NCI-H187 treated with DMSO at 0.1 percent for 48 hours (cell line): ENCODE data around the gene CISD1.

Experiments used
- DNase-seq: peaks from one replicate; lab custom pipeline; 2025; lab: John Stamatoyannopoulos, UW

Gene CISD1

DNA sequence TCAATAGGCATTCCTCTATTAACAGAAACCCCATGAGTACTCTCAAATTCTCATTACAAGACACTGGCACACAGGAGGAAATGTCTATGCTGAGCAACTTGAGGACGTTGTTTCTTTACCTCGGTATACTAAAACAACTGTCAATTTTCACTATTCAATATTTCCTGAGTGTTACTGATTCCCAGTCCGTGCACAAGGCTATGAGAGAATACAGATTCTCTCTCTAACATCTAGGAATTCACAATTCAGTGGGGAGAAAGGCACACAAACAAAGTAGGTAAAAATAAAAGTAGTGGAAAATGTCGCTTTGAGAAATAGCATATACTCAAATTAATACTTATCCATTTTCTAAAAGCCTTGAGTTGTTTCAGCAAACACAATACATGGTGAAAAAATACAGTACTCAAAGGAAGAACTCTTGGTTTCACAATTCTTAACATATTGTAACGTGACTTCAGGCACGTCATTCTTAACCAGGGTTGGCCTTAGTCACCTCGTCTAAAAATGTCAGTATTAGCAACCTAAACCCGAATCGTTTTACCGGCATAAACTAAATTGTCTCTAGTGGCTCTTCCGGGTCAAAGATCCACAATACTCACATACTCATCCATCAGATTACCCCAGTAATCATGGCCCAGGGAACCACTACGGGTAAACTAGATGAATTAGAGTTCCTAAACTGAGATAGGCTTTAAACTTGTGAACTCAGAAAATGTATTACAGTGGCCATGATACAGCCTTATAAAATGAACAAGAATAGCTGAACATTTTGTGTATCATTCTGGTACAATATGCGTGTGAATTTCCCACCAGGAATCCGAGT lies 2.7 kb upstream of the CISD1 start:
- no peak for DNase-seq

- no peak for DNase-seq
These were observed 1.9 kb upstream of the CISD1 start for GRCh38 chr10:58266826-58267712.

DNA sequence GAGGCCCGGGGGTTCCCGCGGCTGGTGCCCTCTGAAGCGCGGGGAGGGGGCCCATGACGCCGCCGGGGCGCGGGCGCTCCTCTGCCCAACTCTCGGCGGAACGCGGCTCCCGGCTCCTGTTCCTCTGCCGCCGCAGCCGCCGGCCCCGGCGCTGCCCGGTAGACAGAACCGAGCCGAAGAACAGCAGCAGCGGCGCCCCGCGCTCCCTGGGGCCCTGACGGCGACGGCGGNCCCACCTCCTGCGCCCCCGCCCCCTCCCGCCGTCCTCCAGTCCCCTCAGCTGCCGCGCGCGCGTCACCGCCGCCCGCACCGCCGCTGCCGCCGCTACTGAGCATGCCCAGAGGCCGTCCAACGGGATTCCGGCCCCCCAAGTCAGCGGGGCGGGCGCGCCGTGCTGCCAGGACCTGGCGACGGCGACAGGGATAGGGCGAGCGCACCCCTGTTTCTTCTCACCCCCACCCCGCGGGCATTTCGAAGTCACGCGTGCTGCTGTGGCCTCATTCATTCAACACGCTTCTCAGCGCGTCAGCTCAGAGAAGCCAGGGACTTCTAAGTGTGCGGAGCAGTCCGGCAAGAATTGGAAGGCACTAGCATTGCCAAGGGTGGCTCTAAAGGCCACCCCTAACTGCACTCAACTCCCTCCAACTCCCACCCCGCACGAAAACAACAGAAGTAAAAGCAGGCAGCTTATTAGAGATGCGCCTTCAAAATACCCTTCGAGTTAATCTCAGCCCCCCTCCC lies 1.1 kb upstream of the CISD1 start, which contains the start of gene IPMK:
Gene IPMK (minus strand): TSS at position 182 of the 741 bp plus-strand sequence. CDS start 283 bp downstream, outside the sequence.
- DNase-seq: no peak

GRCh38 chr10:58268454-58268945 lies 462 bp upstream of the CISD1 start:
- no peak for DNase-seq

- DNase-seq: no peak
These were observed 874 bp downstream of the CISD1 start for GRCh38 chr10:58269782-58270290.

- DNase-seq: no peak
These were observed 6.3 kb downstream of the CISD1 start for GRCh38 chr10:58275261-58275660.

DNA sequence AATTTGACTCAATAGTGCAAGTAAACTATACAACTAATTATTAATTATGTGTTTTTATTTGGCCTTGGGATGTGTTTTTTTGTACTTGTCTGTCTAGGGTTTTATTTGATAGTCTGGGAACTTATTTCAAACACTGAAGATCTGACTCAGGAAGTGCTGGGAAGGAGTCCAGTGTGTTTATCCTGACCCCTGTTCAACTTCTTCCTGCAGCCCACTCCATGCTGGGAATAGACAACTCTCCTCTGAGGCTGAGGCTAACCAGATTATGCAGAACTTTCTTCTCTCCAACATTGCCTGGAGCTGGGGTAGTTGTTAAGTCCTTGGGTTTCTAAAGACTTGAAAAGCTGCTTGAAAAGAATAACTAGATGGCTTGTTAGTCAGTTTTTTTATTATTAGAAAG lies 6.9 kb downstream of the CISD1 start:
- no peak for DNase-seq

DNA sequence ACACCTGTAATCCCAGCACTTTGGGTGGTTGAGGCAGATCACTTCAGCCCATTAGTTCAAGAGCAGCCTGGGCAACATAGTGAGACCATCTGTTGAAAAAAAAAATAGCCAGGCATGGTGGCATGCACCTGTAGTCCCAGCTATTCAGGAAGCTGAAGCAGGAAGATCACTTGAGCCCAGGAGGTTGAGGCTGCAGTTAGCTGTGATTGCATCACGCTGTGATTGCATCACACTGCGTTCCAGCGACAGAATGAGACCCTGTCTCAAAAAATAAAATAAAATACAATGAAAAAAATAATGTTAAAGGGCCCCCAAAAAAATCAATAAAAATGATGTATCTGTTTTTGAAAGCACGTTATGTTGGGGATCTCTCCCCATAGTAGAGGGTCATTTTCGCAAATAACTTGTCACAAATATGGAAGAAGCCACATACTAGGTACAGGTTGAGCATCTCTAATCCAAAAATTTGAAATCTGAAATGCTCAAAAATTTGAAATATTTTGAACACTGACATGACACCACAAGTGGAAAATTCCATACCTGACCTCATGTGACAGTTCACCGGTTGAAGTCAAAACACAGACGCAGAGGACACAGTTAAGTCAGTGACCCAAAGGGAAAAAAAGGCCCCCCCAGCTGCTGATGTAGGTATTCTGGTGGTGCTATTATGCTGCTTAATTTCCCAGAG lies 9.5 kb downstream of the CISD1 start:
- no peak for DNase-seq

DNA sequence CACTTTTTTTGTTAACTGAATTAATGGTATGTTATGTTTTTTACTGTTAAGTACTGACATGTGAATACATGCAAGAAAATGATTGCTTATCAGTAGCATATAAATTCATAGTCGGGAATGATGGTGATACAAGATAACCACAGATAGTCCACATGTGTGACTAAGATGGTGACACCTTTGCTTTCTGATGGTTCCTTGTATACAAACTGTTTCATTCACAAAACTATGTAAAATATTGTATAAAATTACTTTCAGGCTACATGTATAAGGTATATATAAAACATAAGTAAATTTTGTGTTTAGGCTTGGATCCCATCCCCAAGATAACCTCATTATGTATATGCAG lies 10.0 kb downstream of the CISD1 start:
- DNase-seq: no peak

DNA sequence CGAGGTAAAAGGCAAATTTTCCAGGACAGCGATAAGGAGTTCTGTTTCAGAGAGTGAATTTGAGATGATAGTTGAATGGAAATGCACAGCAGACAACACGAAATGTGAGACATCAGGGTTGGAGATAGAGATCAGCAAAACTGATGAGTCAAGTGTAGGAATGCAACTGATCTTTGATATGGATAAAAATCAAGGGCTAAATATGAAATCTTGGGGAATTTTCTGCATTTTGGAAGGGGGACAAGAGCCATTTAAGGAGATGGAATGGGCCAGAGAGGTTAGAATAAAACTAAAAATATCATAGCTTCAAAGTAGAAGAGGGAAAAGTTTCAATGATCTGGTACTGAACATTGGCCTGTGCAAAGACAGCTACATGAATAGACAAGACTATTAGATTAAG lies 11.5 kb downstream of the CISD1 start:
- DNase-seq: no peak

- no peak for DNase-seq
These were observed 12.3 kb downstream of the CISD1 start for GRCh38 chr10:58281092-58281752.

- DNase-seq: no peak
These were observed 13.7 kb downstream of the CISD1 start for GRCh38 chr10:58282615-58283014.

- DNase-seq: no peak
These were observed 22.7 kb downstream of the CISD1 start for GRCh38 chr10:58291538-58292174.

DNA sequence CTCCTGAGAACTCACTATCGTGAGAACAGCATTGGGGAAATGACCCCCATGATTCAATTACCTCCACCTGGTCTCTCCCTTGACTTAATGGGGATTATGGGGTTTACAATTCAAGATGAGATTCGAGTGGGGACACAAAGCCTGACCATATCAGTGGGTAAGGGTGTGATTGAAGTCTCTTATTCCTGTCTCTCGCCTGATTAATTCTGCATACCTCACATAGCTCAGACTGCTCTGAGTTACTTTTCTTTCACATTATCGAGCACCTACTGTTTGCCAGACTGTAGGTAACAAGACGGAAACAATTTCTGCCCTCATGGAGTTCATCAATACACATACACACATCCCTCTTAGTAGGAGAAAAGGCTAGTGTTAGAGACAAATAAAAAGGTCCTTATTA lies 25.0 kb downstream of the CISD1 start:
- no peak for DNase-seq

GRCh38 chr10:58299580-58299979 lies 30.6 kb downstream of the CISD1 start:
- DNase-seq: no peak

DNA sequence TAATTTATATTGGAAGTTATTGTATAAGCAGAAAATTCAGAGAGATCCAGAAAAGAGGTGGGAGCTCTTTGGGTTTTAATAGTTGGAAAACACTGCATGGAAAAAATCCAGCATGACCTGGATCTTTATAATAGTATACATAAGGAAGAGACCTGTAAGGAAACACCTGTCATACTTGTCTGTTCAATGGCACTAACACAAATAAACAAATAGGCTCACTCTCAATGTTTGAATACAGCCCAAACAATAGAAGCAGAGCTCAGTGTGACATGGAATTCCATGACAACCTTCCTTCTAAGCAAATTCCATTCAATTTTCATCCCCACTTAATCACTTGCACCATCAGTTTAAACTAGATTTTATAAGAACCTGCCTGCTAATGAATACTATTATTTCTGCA lies 31.7 kb downstream of the CISD1 start:
- DNase-seq: no peak

- DNase-seq: no peak
These were observed 33.3 kb downstream of the CISD1 start for GRCh38 chr10:58302254-58302653.

- DNase-seq: no peak
These were observed 35.2 kb downstream of the CISD1 start for GRCh38 chr10:58304099-58304633.

DNA sequence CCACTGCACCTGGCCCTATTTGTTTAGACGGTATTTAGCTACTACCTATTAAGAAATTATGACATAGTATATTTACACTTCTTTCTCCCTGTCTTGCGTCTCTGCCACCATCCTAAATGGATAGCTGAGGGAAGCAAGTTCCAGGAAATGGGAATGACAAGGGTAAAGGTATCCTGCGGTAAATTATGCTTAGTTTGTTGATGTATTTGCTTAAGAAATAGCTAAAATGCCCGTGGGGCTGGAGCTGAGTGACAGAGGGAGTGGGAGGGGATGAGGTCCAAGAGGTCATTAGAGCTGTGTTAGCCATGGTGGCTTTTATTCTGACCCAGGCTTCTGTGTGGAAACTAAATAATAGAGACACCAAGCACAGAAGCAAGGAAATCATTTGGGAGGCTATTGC lies 36.9 kb downstream of the CISD1 start:
- DNase-seq: no peak

DNA sequence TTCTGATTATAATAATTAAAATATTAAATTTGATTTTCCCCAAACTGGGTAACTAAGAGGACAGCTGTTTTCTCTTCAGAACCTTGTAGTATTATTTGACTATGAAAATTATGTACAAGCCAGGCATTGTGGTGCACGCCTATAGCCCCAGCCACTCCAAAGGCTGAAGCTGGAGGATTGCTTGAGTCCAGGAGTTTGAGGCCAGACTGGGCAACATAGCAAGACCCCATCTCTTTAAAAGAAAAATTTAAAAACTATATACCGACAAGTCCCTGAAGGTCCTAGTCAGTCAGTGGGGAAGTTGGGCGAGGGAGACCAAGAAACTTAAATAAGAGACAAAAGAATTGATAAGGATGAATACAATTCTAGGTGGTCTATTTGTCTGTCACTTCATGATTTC lies 38.7 kb downstream of the CISD1 start:
- no peak for DNase-seq
